GM18505 (cell line): ENCODE results near the gene B4GALNT1.

Experiments used
- ATAC-seq: cut with Tn5 transposase; IDR thresholded peaks from one replicate; pipeline ENCODE4 v1.9.1; 2021; ENCODE audit not compliant: unreplicated experiment
- POLR2A ChIP-seq: IDR thresholded peaks from 4 replicates; pipeline ENCODE4 v1.6.1; 2011; ENCODE audit warnings: borderline replicate concordance; ENCODE audit not compliant: insufficient read depth, insufficient read length; ENCODE audit errors: extremely low read depth

B4GALNT1 gene

GRCh38 chr12:57612711-57613426, 20.1 kb downstream of the B4GALNT1 start:
- no peak for TF ChIP-seq POLR2A
- ATAC-seq = no peak

GRCh38 chr12:57611827-57612710, 20.9 kb downstream of the B4GALNT1 start:
- no peak for ATAC-seq
- no peak for TF ChIP-seq POLR2A

GRCh38 chr12:57611108-57611826, 21.7 kb downstream of the B4GALNT1 start, which contains the start of gene ARHGEF25:
Gene ARHGEF25, plus strand, starts transcription at chr12:57611435. Its CDS starts 460 bp downstream, at chr12:57611895.
- no peak for ATAC-seq
- TF ChIP-seq POLR2A = peak; percentile 62

GRCh38 chr12:57610554-57611107, 22.4 kb downstream of the B4GALNT1 start:
- no peak for TF ChIP-seq POLR2A
- no peak for ATAC-seq

GRCh38 chr12:57609781-57610553, 23.0 kb downstream of the B4GALNT1 start:
- TF ChIP-seq POLR2A = no peak
- no peak for ATAC-seq

- no peak for ATAC-seq
These were observed 23.8 kb downstream of the B4GALNT1 start for GRCh38 chr12:57609101-57609780.

GRCh38 chr12:57607958-57608663, 24.9 kb downstream of the B4GALNT1 start:
- TF ChIP-seq POLR2A = no peak
- no peak for ATAC-seq

More at GRCh38 chr12:57609101-57609780, 23.8 kb downstream of the B4GALNT1 start:
- no peak for TF ChIP-seq POLR2A

- no peak for ATAC-seq
- no peak for TF ChIP-seq POLR2A
These were observed 26.2 kb downstream of the B4GALNT1 start for GRCh38 chr12:57606821-57607220.

GRCh38 chr12:57606399-57606798, 26.6 kb downstream of the B4GALNT1 start:
- no peak for ATAC-seq
- TF ChIP-seq POLR2A = no peak

- no peak for TF ChIP-seq POLR2A
- no peak for ATAC-seq
These were observed 27.1 kb downstream of the B4GALNT1 start for GRCh38 chr12:57605811-57606311.

GRCh38 chr12:57604992-57605810, 27.8 kb downstream of the B4GALNT1 start:
- no peak for ATAC-seq

More at GRCh38 chr12:57604992-57605810, 27.8 kb downstream of the B4GALNT1 start:
- peak; percentile 6 for TF ChIP-seq POLR2A
